A673 (cell line): ENCODE measurements around the gene CNPY1. TPM values are rescaled to one million over a fixed set of nuclear protein-coding genes. Genes with fewer than 3 reads are reported as not detected.

Experiments
- BruUV-seq: library from RNA; stranded (reverse); fragments of 400-500 nt; replicated peaks from 2 replicates; lab custom pipeline; 2021; lab: Mats Ljungman, UMichigan
- CTCF ChIA-PET: fragments of 300-600 bp; sonication (Branson Sonifier 250); formaldehyde crosslinking; loops from one replicate; lab custom pipeline; 2022; ENCODE audit warnings: antibody characterized with exemption; lab: Charles Lee
- POLR2A ChIA-PET: fragments of 300-600 bp; sonication (Branson Sonifier 250); formaldehyde crosslinking; loops from one replicate; lab custom pipeline; 2022; ENCODE audit warnings: antibody characterized with exemption; ENCODE audit not compliant: low non-redundant PET; lab: Charles Lee
- DNase-seq: peaks from one replicate; pipeline ENCODE4 v3.0.0-alpha.2; 2015; ENCODE audit warnings: low spot score
- H3K27ac ChIP-seq: fragments of 200-600 bp; sonication (generic); 2 replicates; pipeline ENCODE4 v1.5.1; 2016; ENCODE audit warnings: mixed run types, low read depth, mild to moderate bottlenecking, mixed read lengths, antibody characterized with exemption, low read length; ENCODE audit not compliant: poor library complexity, severe bottlenecking
- H3K27me3 ChIP-seq: fragments of 200-600 bp; sonication (generic); replicated peaks from 2 replicates; pipeline ENCODE4 v1.6.1; 2017; ENCODE audit warnings: mixed run types, low read depth, mild to moderate bottlenecking, mixed read lengths, antibody characterized with exemption, low read length; ENCODE audit not compliant: insufficient read depth, poor library complexity
- H3K36me3 ChIP-seq: fragments of 200-600 bp; sonication (generic); 2 replicates; pipeline ENCODE4 v1.6.1; 2016; ENCODE audit warnings: mixed run types, mild to moderate bottlenecking, mixed read lengths, antibody characterized with exemption, low read length; ENCODE audit not compliant: insufficient read depth, poor library complexity, severe bottlenecking
- H3K4me1 ChIP-seq: fragments of 200-600 bp; sonication (generic); 2 replicates; pipeline ENCODE4 v1.6.1; 2017; ENCODE audit warnings: mixed run types, mild to moderate bottlenecking, mixed read lengths, antibody characterized with exemption, low read length; ENCODE audit not compliant: insufficient read depth, poor library complexity, severe bottlenecking
- H3K4me3 ChIP-seq: fragments of 200-600 bp; sonication (generic); 2 replicates; pipeline ENCODE4 v1.5.1; 2016; ENCODE audit warnings: low read depth, mixed run types, mild to moderate bottlenecking, mixed read lengths, low read length; ENCODE audit not compliant: poor library complexity, severe bottlenecking
- H3K9me3 ChIP-seq: fragments of 200-600 bp; sonication (generic); 2 replicates; pipeline ENCODE4 v1.6.1; 2016; ENCODE audit warnings: mixed run types, low read depth, mild to moderate bottlenecking, mixed read lengths, antibody characterized with exemption, low read length; ENCODE audit not compliant: poor library complexity, severe bottlenecking
- EZH2 ChIP-seq: fragments of 200-600 bp; sonication (generic); IDR thresholded peaks from 2 replicates; pipeline ENCODE4 v1.6.1; 2017; ENCODE audit warnings: borderline replicate concordance, low read depth, mild to moderate bottlenecking, mixed read lengths, antibody characterized with exemption, low read length; ENCODE audit not compliant: poor library complexity, severe bottlenecking
- intact Hi-C: fragments of 100-400 bp; cut with micrococcal nuclease; formaldehyde crosslinking; loops from one replicate; pipeline ENCODE4 v1.10.0; 2022; ENCODE audit not compliant: unreplicated experiment
- total RNA-seq: library from RNA; stranded (reverse); gene quantifications from 2 replicates; pipeline ENCODE4 v1.2.3, GENCODE V29; 2021
- TF ChIP-seq, protein P1 (sequence below): fragments of 300-800, 200-600 bp; sonication (generic); conservative IDR thresholded peaks from 2 replicates; pipeline ENCODE4 v1.5.1; 2017; ENCODE audit warnings: low read depth, mild to moderate bottlenecking, antibody characterized with exemption, low read length, moderate library complexity, mixed read lengths

Gene CNPY1
- total RNA-seq, 1 experiment from 2014 or later: not detected

DNA sequence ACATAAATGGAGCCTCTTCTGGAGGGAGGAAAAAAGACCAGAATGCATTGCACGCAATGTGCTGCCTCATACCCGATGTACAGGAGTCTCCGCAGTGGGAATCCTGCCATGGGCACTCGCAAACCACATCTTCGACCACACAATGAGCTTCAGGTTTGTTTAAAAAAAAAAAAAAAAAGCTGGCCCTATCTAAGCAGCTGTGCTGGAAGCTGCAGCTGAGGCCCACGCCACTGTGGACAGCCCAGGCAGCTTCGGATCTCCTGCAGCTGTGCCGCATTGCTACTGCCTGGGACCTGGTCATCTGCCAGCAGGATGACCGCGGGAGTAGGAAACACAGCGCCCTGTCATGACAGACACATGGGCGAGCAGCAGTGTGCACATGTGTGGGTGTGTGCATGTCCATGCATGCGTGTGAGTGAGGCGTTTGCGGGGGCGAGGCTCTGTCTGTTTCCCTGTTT lies 62.5 kb downstream of the CNPY1 start:
- Histone ChIP-seq H3K9me3 (no peaks in the 10 kb centered on the region), H3K36me3 (no peaks in the 10 kb centered on the region), H3K27me3 (peaks cover 7% of the 10 kb centered on the region), H3K4me3 (no peak overlapping the region), H3K27ac (no peak overlapping the region), H3K4me1 (no peaks in the 10 kb centered on the region)
- DNase-seq: no peak
- ChIA-PET CTCF (no interaction called here), POLR2A (no interaction called here)
- intact Hi-C loops: no loop called here
- BruUV-seq: no TSS peak
- TF ChIP-seq, protein P1, sequence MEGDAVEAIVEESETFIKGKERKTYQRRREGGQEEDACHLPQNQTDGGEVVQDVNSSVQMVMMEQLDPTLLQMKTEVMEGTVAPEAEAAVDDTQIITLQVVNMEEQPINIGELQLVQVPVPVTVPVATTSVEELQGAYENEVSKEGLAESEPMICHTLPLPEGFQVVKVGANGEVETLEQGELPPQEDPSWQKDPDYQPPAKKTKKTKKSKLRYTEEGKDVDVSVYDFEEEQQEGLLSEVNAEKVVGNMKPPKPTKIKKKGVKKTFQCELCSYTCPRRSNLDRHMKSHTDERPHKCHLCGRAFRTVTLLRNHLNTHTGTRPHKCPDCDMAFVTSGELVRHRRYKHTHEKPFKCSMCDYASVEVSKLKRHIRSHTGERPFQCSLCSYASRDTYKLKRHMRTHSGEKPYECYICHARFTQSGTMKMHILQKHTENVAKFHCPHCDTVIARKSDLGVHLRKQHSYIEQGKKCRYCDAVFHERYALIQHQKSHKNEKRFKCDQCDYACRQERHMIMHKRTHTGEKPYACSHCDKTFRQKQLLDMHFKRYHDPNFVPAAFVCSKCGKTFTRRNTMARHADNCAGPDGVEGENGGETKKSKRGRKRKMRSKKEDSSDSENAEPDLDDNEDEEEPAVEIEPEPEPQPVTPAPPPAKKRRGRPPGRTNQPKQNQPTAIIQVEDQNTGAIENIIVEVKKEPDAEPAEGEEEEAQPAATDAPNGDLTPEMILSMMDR: no peak

DNA sequence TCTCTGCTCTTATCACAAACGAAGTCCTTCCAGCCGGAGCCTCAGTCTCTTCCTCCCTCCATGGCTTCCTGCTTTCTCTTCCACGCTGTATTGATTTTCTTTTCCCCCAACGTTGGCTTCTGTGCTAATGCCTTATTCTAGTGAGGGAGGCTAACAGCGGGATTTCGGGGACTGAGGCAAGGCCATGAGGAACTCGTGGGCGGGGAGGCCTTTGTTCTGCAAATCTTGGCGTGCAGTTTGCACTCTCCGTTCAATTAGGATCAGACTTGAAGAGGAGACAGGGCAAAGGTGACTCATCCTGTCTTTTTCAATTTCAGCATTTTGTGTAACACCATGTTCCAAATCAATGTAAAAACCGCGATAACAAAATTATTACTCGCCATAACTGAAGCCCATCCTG lies 63.1 kb downstream of the CNPY1 start:
- H3K4me1 ChIP-seq: no peaks in the 10 kb centered on the region
- H3K36me3 ChIP-seq: no peaks in the 10 kb centered on the region
- ChIA-PET POLR2A (no interaction called here), CTCF (no interaction called here)
- no peak overlapping the region for H3K27ac ChIP-seq
- BruUV-seq: no TSS peak
- intact Hi-C loops: no loop called here
- peak; percentile 69 for DNase-seq
- peaks cover 7% of the 10 kb centered on the region for H3K27me3 ChIP-seq
- TF ChIP-seq EZH2: no peak
- TF ChIP-seq, protein P1: no peak
- no peak overlapping the region for H3K4me3 ChIP-seq
- H3K9me3 ChIP-seq: no peaks in the 10 kb centered on the region

DNA sequence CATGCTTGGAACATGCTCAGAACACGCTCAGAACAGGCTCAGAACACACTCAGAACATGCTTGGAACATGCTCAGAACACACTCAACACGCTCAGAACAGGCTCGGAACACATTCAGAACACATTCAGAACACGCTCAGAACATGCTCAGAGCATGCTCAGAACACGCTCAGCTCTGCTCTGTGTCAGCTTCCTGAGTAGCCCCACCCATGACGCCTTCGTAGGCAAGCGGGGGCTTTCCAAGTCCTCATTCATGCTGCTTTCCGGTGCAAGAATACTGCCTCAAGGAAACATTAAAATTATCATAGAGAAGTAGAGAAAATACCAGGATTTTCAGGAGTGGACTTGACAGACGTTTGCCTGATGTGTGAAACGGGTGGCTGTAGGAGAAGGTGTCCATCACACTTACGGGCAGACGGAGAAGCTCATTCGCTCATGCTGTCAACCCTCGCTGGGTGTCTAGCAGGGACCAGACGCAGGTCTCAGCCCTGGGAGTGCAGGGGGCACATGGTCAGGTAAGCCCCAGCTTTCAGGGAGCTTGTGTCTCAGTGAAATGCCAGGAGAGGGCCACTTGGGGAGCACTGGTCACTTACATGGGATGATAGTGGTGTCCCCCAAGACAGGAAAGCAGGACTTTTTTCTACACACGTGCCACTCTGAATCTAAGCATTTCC lies 63.7 kb downstream of the CNPY1 start:
- ChIA-PET CTCF (no interaction called here), POLR2A (no interaction called here)
- no peaks in the 10 kb centered on the region for H3K9me3 ChIP-seq
- peaks cover 7% of the 10 kb centered on the region for H3K27me3 ChIP-seq
- H3K36me3 ChIP-seq: no peaks in the 10 kb centered on the region
- no TSS peak for BruUV-seq
- no peak overlapping the region for H3K4me3 ChIP-seq
- intact Hi-C loops: no loop called here
- no peak for TF ChIP-seq EZH2
- TF ChIP-seq, protein P1: no peak
- no peaks in the 10 kb centered on the region for H3K4me1 ChIP-seq
- no peak overlapping the region for H3K27ac ChIP-seq
- DNase-seq: no peak
